GM19397 (cell line): Measurements from ENCODE around the gene PAPLN.

Experiments
- ATAC-seq: cut with Tn5 transposase; IDR thresholded peaks from one replicate; pipeline ENCODE4 v1.9.1; 2021; ENCODE audit warnings: mild to moderate bottlenecking, moderate library complexity; ENCODE audit not compliant: unreplicated experiment

Gene PAPLN

DNA sequence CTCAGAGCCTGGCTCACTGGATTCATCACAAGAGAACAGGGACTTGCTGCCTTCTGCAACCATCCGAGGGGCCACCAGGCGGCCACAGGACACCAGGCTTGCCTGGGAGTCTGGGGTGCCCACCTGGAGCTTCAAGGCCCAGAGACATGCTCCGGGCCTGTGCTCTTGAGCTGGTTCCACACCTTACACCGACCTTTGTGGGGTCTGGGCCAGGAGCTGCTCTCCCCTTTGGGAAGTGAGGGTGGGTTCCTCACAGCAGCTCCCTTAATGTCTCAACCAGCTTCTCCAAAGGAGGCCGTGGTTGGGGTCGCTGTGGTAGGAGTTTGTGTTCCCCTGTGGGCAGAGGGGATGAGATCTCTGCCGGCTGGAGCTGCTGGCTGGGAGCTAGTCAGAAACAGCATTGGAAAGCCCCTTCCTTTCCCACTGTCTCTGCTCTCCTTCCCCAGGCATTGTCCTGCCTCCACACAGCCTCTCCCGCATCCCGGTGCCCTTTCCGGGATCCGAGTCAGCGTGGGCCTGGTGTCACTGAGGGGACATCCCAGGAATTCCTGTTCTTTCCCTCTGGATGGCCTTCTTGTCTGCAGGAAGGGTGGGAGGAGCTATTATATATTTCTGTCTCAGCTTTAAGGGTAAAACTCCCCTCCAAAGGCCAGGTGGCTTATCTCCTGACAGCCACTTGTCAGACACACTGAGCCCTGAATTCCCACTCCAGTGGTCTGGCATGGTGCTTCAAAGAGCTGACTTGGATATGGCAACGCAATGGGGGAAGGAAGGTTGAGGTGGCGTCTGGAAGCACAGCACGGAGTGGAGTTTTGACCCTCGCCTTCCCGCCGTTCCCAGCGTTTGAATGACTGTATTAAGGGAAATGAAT is 5.1 kb upstream of the PAPLN start:
- no peak for ATAC-seq

DNA sequence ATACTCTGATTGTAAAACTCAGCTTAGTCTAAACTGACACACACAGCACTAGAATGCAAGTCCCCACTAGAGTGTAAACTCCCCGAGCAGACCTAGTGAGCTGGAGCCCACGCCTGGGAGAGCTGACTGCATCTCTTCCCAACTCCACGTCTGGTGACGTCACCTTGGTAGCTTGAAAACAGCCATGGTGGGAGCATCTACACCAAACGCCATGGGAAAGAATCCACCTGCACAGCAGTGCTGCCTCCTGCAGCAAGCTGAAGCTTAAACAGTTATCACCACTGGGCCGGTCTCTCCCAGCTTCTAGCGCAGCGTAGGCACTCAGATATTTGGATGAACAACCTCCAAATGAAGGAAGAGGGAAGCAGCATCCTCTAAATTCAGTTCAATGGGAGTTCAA is 4.3 kb upstream of the PAPLN start:
- ATAC-seq, result no peak

DNA sequence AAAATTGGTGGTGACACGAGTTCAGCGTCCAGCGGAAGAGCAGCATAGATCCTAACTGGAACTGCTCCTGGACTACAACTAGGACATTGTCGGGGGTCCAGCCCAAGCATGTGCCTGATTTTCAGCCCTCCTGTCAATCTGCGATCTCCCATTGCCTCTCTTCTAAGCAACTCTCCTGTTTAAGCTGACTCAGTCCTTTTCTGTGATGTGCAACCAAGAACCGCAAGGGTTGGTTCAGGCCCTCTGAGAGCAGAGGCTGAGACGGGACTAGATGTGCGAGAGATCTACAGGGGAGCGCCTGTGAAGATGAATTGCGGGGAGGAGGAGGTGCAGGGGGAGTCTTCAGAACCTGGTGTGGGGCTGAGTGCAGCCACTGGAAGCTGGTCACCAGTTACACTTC is 3.7 kb upstream of the PAPLN start:
- no peak for ATAC-seq

DNA sequence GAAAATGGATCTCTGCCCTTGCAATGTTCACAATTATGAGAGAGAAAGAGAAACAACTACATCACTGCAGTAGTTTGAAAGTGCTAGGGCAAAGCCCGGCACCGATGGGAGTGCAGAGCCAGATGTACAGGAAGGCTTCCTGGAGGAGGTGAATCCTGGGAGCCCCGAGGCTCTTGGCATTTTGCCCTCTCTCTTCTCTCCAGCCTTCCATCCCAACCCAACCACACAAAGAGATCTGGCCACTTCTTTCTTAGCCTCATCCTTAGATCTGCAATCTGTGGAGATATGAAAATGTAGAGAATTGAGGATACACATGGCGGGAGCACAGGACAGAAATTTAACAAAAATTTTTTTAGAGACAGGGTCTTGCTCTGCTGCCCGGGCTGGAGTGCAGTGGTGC is 3.3 kb upstream of the PAPLN start:
- ATAC-seq, result no peak

DNA sequence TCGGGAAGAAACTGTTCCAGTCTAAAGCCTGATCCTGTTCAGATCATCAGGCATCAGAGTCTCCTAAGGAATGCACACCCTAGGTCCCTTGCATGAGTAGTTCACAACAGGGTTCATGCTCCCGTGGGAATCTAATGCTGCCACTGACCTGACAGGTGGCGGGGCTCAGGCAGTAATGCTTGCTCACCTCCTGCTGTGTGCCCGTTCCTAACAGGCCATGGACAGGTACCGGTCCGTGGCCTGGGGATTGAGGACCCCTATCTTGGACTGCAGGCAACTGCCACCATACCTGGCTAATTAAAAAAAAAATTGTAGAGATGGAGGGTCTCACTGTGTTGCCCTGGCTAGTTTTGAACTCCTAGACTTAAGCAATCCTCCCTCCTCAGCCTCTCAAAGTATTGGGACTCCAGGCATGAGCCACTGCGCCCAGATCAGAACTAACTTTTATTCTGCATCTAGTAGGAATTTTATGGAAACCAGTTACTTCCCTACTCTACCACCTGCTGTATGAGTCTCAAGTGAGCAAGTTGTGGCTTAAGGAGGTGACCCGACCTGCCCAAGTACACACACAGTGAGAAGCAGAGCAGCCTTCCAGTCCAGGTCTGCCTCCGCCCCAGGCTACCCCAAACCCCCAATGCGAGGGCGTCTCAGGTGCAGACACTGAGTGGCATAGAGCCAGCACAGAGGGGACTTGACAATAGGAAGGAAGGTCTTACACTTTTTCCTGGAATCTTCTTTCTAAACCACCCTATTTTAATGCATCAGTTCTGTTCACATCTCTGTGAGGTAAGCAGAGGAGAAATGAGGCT is 2.5 kb upstream of the PAPLN start:
- ATAC-seq, result no peak

DNA sequence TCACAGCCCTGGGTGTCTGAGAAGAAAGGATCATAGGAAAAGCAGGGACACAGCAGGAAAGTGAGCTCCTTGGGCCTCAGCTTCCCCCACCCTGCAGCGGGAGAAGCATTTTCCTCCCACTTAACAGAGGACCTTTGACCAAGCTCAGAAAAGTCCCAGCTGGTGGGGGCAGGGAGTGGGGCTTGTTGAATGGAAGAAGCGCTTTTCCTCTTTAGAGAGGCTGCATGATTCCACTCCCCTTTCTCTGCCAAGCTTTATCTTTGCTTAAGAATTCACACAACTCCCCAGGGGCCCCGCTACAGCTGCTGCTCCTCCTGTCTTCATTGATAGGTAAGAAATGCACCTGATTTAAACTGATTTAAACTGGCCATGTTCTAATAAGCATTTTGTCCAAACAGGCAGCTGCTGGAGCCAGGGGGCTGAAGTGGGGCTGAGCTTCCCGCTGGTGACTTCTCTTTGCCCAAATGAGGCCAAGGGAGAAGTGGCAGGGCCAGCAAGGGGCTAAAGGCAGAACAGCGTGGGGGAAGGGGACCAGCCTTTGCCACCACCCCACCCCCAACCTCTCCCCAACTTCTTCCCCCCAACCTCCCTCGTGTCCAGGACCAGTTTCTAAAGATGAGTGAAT is 1.7 kb upstream of the PAPLN start:
- no peak for ATAC-seq

DNA sequence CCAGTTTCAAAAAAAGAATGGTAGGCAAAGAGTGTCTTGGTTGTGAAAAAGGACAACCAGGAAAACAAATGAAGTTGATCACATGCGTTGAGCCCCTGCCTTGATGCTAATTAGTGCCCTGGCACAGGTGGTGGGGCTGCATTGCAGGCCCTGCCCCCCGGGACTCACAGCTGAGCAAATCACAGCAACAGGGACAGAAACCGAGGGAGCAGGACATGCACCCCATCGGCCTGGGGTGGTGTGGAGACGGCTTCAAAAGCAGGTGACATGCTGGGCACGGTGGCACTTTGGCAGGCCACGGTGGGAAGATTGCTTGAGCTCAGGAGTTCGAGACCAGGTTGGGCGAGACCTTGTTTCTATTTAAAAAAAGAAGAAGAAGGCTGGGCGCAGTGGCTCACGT is 1.1 kb upstream of the PAPLN start:
- ATAC-seq, result no peak

DNA sequence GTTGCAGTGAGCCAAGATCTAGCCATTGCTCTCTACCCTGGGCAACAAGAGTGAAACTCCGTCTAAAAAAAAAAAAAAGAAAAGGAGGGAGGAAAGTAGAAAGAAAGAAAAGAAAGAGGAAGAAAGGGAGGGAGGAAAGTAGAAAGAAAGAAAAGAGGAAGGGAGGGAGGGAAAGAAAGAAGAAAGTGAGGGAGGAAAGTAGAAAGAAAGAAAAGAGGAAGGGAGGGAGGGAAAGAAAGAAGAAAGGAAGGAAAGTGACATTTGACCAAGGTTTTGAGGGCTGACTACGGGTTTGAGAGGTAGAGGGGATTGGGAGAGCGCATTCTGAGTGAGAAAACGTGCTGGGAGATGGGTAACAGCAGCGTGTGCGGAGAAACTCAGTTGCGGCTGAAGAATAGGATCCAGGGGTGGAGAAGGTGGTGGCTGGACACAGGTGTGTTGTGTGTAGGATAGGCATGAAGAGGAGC is 521 bp upstream of the PAPLN start:
- ATAC-seq, result no peak

DNA sequence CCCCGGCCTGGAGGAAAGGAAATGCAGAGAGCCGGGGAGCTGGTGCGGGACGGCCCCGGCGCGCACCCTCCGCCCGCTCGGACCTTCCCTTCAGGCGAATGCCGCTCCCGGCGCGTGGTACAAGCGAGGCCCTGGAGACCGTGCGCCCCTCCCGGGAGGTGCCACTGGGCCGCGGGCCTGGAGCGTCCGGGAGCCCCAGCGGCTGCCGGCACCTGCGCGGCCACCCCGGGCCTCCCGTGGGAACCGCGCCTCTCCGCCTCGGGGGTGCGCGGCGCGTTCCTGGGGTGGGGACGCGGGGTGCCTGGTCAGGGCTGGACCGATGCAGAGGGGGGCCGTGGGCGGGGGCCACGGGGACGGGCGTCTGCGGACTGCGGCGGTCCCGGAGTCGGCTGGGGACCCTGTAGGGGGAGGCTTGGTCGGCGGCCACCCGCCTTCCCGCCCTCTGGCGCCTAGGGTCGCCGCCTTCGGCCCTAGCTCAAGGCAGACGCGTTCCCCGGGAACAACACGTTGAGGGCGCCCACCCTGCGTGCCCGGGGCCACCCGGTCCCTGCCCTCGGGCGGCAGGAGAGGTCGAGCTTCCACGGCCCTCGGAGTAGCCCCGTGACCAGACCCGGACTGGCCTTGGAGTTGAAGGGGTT is 599 bp downstream of the PAPLN start:
- ATAC-seq, result no peak

DNA sequence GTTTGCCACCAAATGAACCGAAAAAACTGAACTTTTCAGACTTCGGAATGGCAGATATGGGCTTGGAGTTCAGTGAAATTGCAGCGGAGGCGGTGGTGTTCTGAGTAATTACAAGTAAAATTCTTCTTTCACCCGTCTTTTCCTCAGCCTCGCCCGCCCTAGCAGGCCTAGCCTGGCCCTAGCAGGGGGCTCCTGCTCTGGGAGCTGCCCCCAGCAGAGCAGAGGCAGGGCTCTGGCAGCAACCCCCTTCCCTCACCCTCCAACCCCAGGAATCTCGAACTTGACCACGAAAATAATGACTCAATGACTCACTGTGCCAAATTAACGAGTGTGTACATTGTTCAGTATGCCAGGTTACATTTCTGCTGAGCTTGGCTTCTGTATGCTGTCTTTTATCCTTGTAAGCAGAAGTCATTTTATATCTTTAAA is 1.1 kb downstream of the PAPLN start:
- no peak for ATAC-seq

DNA sequence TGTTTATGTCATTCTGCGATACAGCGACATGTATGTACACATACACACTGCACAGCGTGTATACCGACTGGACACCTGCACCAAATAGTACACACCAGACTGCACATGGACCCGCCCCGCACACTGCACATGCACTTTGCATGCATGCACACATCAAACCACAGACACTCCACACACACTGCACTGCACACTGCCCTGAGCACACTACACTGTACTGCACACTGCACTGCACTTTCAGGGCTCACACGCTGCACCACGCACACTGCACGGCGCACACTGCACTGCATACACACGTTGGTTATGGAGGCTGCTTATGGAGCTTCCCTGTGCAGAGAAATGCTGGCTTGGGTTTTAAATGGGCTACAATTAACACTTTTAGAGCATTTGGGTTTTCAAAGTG is 1.6 kb downstream of the PAPLN start:
- ATAC-seq, result no peak

DNA sequence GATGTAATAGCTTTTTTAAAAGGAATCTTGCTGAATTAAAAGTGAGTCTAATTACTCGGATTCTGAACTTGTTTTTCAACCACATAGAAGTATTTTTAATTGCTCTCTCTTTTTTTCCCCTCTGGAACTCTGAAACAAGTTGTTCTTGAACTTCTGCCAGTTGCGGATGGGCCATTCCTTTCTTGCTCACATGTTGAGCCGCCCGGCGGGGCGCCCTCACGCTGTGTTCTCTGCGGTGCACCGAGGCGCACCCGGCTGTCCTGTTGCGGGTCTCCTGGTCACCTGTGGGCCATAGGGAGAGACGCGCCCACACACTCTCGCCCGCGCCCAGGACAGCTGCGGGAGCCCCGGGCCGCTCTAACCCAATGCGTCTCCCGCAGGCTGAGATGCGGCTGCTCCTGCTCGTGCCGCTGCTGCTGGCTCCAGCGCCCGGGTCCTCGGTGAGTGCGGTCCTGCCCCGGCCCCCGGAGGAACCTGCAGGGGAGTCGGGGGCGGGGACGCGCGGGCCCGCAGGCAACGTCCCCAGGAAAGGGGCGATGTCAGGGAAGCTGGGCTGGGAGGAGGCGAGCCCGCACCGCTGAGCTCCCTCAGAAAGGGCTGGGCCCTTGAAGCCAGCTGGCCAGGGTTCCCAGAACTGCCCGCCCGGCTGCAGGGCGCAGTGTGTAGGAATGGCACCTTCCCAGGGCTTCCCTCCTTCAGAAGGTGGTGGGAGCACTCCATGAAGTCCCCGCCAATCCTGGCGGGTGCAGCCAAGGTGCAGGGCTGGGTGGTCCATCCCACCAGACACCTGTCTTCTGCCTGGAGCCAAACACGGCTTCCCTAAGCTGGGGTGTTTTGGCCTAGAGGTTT is 2.3 kb downstream of the PAPLN start:
- no peak for ATAC-seq

DNA sequence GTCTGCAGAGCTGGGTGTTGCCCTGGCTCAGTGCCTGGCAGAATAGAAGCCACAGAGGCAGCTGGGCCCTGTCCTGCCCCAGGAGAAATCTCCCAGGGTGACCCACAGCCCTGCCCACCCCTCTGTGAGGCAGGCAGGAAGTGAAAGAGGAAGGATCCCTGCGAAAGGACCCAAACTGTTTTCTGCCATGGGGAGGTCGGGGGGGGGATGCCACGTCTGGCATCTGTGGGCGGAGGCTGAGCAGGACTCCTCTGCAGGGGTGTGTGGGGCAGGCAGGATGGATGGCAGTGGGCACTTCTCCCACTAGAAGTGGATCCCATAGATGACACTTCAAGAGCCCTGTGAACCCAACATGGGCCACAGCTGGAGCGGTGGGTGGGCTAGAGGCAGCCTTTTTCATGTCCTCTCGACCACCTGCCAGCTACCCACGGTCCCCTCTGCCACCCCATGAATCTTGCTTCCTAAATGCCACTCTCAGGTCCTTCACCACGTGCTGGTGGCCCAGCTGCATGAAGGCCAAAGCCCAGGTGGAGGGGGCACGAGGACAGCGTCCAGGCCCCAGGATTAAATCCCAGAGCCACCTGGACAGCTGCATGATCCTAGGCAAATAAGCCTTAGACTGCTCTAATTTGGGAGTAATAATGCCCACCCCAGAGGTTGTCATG is 3.6 kb downstream of the PAPLN start:
- no peak for ATAC-seq

DNA sequence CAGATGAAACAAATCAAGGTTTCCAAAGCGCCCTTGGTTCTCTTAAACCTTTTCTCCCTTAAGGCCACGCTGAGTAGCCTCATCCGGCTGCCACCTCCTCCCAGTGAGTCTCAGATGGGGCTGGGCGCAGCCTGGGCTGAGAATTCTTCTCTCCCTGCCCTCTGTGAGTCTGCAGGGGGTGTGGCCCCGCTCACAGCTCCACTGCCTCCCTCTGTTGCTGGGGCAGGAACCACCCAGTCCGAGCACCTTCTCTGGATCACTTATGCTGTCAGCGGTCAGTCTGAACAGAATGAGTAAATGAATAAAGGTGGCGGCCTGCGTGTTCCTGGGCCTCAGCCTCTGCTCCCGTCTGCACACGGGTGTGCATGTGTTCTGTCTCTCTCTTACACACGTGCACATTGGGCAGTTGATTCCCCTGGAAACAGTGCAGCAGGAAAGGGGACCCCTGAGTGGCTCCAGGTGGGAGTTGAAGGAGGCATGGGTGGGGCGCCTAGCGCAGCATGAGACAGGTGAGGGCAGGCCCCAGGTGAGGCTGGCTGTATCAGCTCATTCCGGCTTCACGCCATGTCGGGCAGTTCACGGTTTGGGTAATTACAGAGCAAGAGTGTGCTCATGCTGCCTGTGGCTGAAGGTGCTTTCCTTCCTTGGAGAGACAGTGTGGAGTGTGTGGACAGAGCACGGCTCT is 4.3 kb downstream of the PAPLN start:
- no peak for ATAC-seq

DNA sequence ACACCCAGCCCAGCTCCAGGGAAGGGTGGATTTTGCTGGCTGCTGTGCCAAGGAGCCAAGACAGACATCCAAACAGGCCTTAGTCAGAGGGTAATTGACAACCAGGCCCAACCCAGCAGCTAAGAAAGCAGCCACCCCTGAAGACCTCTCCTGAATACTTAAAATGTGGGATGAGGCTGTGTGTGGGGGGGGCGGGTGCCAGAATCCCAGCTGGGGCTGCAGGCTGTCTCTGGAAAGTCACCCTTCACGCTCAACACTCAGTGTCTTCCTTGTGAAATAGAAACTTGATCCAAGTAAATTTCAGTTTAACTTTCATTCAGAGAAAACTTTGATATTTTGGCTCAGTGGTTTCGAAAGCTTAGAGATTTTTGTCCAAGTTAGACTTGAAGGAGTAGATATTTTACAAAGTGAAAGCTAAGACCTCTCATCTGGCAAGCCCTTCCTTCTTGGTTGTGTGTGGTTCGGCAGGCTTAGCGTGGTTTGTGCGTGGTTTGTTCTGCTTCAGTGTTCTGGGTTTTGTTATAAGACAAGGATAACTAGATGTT is 5.1 kb downstream of the PAPLN start:
- ATAC-seq, result no peak

DNA sequence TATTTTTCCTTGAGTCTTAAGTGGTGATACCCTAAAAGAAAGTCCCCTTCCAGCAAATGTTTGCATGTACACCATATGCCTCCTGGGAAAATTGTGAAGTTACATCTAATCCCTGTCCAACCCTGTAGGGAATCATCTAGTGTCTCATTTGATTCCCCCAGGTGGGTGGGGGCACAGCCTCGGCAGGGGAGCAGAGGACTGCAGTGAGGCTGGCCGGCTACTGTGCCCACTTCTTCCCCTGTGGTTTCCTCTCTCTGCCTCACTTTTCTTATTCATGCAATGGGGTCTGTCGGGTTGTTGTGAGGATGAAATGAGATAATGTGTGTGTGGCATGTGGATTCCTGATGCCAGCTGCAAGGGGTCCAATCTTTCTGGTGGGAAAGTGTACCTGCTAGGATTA is 6.0 kb downstream of the PAPLN start:
- no peak for ATAC-seq

DNA sequence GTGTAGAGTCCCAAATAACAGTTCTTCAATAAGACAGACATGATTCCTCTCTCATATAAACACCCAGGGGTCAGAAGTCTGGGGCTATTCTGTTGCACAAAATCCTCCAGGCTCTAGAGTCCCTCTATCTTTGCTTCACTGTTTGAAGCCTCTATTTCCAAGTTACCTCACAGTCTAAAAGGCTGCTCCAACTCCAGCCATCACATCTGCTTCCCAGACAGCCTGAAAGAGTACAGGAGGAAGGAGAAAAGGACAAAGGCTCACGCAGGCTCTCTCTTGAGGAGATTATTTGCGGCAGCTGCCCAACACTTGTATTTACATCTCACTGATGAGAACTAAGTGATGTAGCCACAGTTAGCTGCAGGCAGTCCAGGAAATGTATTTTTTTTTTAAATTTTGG is 6.4 kb downstream of the PAPLN start:
- no peak for ATAC-seq

DNA sequence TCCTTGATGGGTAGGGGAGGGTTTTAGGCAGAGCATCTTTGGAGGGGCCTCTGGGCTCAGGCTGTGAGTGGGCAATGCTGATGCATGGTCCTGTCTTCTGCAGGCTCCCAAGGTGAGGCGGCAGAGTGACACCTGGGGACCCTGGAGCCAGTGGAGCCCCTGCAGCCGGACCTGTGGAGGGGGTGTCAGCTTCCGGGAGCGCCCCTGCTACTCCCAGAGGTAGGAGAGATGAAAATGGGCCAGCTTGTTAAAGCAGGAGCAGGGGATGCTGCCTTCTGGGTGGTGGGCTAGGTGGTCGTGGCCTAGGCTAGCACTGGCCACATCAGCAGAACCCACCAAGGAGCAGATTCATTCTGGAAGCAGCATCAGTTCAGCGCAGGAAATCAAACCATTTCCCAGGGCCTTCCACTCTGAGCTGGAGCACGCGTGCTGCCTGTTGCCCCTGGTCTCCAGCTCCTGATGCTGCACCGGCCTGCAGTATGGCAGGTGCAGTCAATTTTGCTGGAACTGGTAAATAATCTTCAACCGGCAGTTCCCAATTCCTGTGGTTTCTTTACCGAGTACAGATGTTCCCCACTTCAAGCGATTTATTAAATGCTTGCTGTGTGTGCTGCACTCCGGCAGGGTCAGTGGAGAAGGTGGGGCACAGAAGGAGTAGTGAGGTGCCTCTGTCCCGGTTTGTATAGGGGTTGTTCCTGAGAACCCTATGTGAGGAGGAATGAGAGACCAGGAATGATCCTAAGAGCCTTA is 7.4 kb downstream of the PAPLN start:
- ATAC-seq, result no peak
